ENCODE data around the gene ZBTB32. TPM values are rescaled to one million over a fixed set of nuclear protein-coding genes. Genes with fewer than 3 reads are reported as not detected.

The ZBTB32 gene
- total RNA-seq, 1 experiment from 2014 or later, result 0.13 TPM

GRCh38 chr19:35751839-35752745 lies 47.7 kb downstream of the ZBTB32 start:
- no peak overlapping the region for H4K5ac ChIP-seq (ENCODE audit: insufficient read length, low read depth, low read length)
- no peak overlapping the region for H3K27ac Mint-ChIP-seq
- H3K27me3 ChIP-seq (ENCODE audit: insufficient read depth, low read length), result no peaks in the 10 kb centered on the region
- no peak overlapping the region for H4K91ac ChIP-seq (ENCODE audit: insufficient read length, low read depth, low read length)
- H3K18ac ChIP-seq (ENCODE audit: insufficient read length, low read depth, low read length), result no peak overlapping the region
- no peak overlapping the region for H2BK5ac ChIP-seq (ENCODE audit: insufficient read length, low read length)
- H3K23me2 ChIP-seq (ENCODE audit: insufficient read length, low read depth, low read length, poor library complexity, severe bottlenecking), result peaks cover 13% of the 10 kb centered on the region
- H3K4ac ChIP-seq (ENCODE audit: low read depth, low read length), result no peak overlapping the region
- H3K4me3 Mint-ChIP-seq, result no peak overlapping the region
- H3K14ac ChIP-seq (ENCODE audit: insufficient read depth, low read length), result no peak overlapping the region
- H3K9me3 Mint-ChIP-seq, result no peaks in the 10 kb centered on the region
- no peak for TF ChIP-seq CTCF (conservative IDR thresholded peaks at IDR 0.05)
- no peaks in the 10 kb centered on the region for H3K79me2 ChIP-seq (ENCODE audit: insufficient read depth, low read length)
- no peak overlapping the region for H3K4me2 ChIP-seq (ENCODE audit: insufficient read depth, insufficient read length, low read length)
- H3K56ac ChIP-seq (ENCODE audit: insufficient read length, low read depth, low read length), result no peak overlapping the region
- no peak for DNase-seq
- H2BK20ac ChIP-seq (ENCODE audit: low read depth, low read length, poor library complexity, severe bottlenecking), result no peak overlapping the region
- H4K8ac ChIP-seq (replicated peaks; ENCODE audit: insufficient read length, low read depth, low read length), result no peak overlapping the region
- H3K23ac ChIP-seq (ENCODE audit: insufficient read length, low read depth, low read length), result no peak overlapping the region
- no peaks in the 10 kb centered on the region for H4K20me1 ChIP-seq (ENCODE audit: control insufficient read depth, insufficient read depth, insufficient read length)
- H3K36me3 Mint-ChIP-seq (ENCODE audit: insufficient read depth in 1 of 3, low read depth in 3 of 3), result peaks cover 0 to 7% (median 6%) of the 10 kb centered on the region in 3 experiments; a peak in 3 of 7 replicates
- H3K79me1 ChIP-seq (ENCODE audit: insufficient read depth, low read depth, low read length, poor library complexity, severe bottlenecking), result no peaks in the 10 kb centered on the region
- no peak overlapping the region for H3T11ph ChIP-seq (ENCODE audit: low read length)
- no peak overlapping the region for H2BK120ac ChIP-seq (ENCODE audit: low read depth, low read length, poor library complexity, severe bottlenecking)
- H3K9me3 ChIP-seq (ENCODE audit: control insufficient read depth, low read depth, low read length), result no peaks in the 10 kb centered on the region
- no peak overlapping the region for H3K27ac ChIP-seq (ENCODE audit: insufficient read length, low read depth, low read length)
- peaks cover 7% of the 10 kb centered on the region for H3K27me3 Mint-ChIP-seq (ENCODE audit: low read depth)
- H2BK15ac ChIP-seq (ENCODE audit: low read depth, low read length), result no peak overlapping the region
- no peak overlapping the region for H2AFZ ChIP-seq (ENCODE audit: low read length)
- H2BK12ac ChIP-seq (ENCODE audit: insufficient read length, low read depth, low read length), result no peak overlapping the region
- H2AK5ac ChIP-seq (ENCODE audit: insufficient read length, low read length), result no peak overlapping the region
- H3K9ac ChIP-seq (ENCODE audit: extremely low read depth, insufficient read length, low read length), result no peak overlapping the region
- no CpG with 5 or more reads among the region's 14 CpGs for WGBS (ENCODE audit: extremely low coverage, insufficient read length, low lambda C conversion rate)
- no peaks in the 10 kb centered on the region for H3K4me1 ChIP-seq (ENCODE audit: insufficient read depth, low read length)
- peaks cover 15 to 23% of the 10 kb centered on the region in 2 experiments for H3K4me1 Mint-ChIP-seq

All from H9 (cell line).